Tibial artery (tissue), 4 donors: Measurements from ENCODE around the gene FXYD1.
"Not testable (repeated sequence)": the region's sequence is repeated elsewhere in the genome, so short reads cannot be mapped to it uniquely, and the experiment has no call there.

Source experiments
- DNase-seq, 2 donors: peaks; one replicate each; pipeline ENCODE4 v3.0.0-alpha.2; 2019
- H3K27ac ChIP-seq, 2 donors: fragments of 200-600 bp; sonication (generic) in 1 of 2; 1 replicate in 1 of 2; 2 replicates in 1 of 2; pipeline ENCODE4 v1.5.1; 2018 to 2019; ENCODE audit warnings: mild to moderate bottlenecking in 1 of 2
- H3K27me3 ChIP-seq, 2 donors: fragments of 200-600 bp; sonication (generic) in 1 of 2; one replicate each; pipeline versions ENCODE4 v1.5.1 to v1.6.0; 2016 to 2019
- H3K36me3 ChIP-seq, 3 donors: fragments of 200-600 bp; sonication (generic) in 2 of 3; one replicate each; pipeline ENCODE4 v1.5.1; 2016 to 2019; ENCODE audit warnings: mild to moderate bottlenecking in 2 of 3
- H3K4me1 ChIP-seq, 4 donors: fragments of 200-600 bp; sonication (generic) in 2 of 4; 1 replicate in 3 of 4; 2 replicates in 1 of 4; pipeline ENCODE4 v1.5.1; 2016 to 2019
- H3K4me3 ChIP-seq, 2 donors: fragments of 200-600 bp; sonication (generic) in 1 of 2; 1 replicate in 1 of 2; 2 replicates in 1 of 2; pipeline ENCODE4 v1.5.1; 2018 to 2019; ENCODE audit warnings: mild to moderate bottlenecking in 2 of 2
- H3K9me3 ChIP-seq, 3 donors: fragments of 200-600 bp; sonication (generic) in 1 of 3; one replicate each; pipeline ENCODE4 v1.5.1; 2016 to 2019
- intact Hi-C: fragments of 100-400 bp; cut with DNase I; formaldehyde crosslinking; loops from one replicate; pipeline ENCODE4 v1.15.0; 2023; ENCODE audit warnings: low total_unique reads
- TF ChIP-seq, protein P1 (sequence below), 2 experiments: fragments of 200-600 bp in 1 of 2; fragments of 450-650 bp in 1 of 2; IDR thresholded peaks; one replicate each; pipeline ENCODE4 v1.5.1; 2017 to 2019; ENCODE audit warnings: antibody characterized with exemption in 2 of 2, mild to moderate bottlenecking in 1 of 2, moderate library complexity in 1 of 2

The FXYD1 gene

DNA sequence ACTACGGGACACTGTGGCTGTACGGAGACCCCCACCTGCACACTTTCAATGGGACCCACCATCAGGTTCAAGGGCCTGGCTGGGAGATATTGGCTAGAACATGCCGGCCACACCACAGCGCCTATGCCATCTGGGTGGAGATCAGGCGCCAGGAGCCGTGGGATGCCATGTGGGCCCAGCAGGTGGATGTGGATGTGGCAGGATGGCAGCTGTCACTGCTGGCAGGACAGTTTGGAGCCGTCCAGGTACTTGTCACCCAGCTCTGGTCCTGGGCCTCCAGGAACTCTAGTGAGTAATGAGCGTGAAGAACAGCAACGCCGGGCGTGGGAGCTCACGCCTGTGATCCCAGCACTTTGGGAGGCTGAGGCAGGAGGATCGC lies 38.7 kb upstream of the FXYD1 start:
- Histone ChIP-seq H3K36me3 (no peaks in the 10 kb centered on the region), H3K9me3 (no peaks in the 10 kb centered on the region), H3K4me3 (no peak overlapping the region), H3K27me3 (peaks cover 0 to 3% of the 10 kb centered on the region in 2 donors), H3K27ac (no peak overlapping the region), H3K4me1 (no peaks in the 10 kb centered on the region)
- intact Hi-C loops = no loop called here
- DNase-seq = no peak
- TF ChIP-seq, protein P1, sequence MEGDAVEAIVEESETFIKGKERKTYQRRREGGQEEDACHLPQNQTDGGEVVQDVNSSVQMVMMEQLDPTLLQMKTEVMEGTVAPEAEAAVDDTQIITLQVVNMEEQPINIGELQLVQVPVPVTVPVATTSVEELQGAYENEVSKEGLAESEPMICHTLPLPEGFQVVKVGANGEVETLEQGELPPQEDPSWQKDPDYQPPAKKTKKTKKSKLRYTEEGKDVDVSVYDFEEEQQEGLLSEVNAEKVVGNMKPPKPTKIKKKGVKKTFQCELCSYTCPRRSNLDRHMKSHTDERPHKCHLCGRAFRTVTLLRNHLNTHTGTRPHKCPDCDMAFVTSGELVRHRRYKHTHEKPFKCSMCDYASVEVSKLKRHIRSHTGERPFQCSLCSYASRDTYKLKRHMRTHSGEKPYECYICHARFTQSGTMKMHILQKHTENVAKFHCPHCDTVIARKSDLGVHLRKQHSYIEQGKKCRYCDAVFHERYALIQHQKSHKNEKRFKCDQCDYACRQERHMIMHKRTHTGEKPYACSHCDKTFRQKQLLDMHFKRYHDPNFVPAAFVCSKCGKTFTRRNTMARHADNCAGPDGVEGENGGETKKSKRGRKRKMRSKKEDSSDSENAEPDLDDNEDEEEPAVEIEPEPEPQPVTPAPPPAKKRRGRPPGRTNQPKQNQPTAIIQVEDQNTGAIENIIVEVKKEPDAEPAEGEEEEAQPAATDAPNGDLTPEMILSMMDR (IDR thresholded peaks at IDR 0.05) = no peak

DNA sequence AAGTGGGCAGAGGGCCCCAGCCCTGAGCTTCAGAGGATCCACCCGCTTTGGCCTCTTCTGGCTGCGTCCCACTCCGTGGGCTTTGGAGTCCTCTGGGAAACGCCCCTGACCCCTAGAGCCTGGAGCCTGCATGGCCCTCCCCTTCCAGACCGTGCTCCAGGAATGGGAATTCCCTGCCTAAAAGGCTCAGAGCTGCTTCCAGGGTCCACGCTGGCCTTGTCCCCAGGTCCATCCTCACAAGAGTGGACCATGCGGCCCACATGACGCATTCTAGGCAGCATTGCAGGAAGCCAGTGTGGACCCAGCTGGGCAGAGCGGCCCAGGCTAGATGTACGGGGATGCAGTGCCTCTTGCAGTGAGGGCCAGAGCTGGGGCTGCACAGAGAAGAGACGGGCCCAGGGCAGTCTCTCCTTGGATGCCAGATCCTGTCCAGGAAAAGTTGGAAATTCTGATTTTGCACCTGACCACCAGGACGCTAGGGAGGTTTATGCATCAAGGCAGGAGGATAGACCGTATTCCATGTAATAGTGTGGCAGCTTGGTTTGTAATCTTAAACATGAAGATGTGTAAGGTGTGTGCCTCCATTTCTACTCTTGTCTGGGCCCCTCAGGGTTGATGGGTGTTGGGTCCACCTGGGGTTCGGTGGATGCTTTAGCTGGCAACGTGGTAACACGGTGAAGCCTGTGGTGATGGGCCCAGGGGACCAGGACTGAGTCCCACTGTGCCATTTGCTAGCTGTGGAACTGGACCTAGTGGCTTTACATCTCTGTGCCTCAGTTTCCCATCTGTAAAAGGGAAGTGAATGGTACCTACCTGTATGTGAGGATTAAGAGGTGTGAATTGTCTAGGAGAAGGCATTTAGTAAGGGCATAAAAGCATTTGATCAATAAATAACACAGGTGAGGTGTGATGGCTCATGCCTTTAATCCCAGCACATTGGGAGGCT lies 37.8 kb upstream of the FXYD1 start:
- DNase-seq = no peak
- H3K9me3 ChIP-seq = no peaks in the 10 kb centered on the region
- no peak overlapping the region for H3K4me3 ChIP-seq
- peaks cover 0 to 3% of the 10 kb centered on the region in 2 donors for H3K27me3 ChIP-seq
- H3K27ac ChIP-seq = no peak overlapping the region
- intact Hi-C loops = no loop called here
- H3K36me3 ChIP-seq = no peaks in the 10 kb centered on the region
- TF ChIP-seq, protein P1 (IDR thresholded peaks at IDR 0.05) = no peak
- no peaks in the 10 kb centered on the region for H3K4me1 ChIP-seq

DNA sequence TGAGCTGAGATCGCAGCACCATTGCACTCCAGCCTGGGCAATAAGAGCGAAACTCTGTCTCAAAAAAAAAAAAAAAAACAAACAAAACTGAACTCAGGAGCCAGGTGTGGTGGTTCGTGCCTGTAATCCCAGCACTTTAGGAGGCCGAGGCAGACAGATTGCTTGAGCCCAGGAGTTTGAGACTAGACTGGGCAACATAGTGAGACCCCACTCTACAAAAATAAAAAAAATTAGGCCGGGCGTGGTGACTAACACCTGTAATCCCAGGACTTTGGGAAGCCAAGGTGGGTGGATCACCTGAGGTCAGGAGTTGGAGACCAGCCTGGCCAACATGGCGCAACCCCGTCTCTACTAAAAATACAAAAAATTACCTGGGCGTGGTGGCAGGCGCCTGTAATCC lies 36.7 kb upstream of the FXYD1 start:
- H3K27ac ChIP-seq, intact Hi-C loops, H3K4me3 ChIP-seq, DNase-seq, H3K27me3 ChIP-seq, H3K4me1 ChIP-seq, H3K9me3 ChIP-seq, H3K36me3 ChIP-seq: not testable (repeated sequence)

DNA sequence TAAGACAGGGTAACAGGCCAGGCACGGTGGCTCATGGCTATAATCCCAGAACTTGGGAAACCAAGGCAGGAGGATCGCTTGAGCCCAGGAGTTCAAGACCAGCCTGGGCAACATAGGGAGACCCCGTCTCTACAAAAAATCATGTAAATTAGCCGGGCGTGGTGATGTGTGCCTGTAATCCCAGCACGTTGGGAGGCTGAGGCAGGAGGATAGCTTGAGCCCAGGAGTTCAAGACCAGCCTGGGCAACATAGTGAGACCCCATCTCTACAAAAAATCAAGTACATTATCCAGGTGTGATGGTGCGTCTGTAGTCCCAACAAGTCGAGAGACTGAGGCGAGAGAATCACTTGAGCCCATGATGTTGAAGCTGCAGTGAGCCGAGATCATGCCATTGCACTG lies 35.0 kb upstream of the FXYD1 start:
- H3K27ac ChIP-seq, H3K4me1 ChIP-seq, H3K9me3 ChIP-seq, DNase-seq, H3K27me3 ChIP-seq, H3K4me3 ChIP-seq, intact Hi-C loops, H3K36me3 ChIP-seq: not testable (repeated sequence)

DNA sequence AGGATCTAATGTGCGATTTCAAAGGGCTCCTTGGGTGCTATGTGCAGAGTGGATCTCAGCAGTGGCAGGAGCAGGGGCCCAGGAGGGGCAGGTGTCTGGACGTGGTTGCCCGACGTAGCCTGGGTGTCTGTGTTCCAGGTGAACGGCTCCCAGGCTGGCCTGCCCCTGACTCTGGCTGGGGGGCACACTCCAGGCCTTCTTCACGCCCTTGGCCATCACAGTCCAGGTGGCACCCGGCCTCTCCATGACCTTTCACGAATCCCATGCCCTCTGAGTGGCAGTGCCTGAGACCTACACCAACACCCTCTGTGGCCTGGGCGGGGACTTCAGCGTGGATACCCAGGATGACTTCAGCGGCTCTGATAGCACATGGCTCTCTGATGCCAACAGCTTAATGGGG lies 34.3 kb upstream of the FXYD1 start:
- Histone ChIP-seq H3K4me1 (no peaks in the 10 kb centered on the region), H3K36me3 (no peaks in the 10 kb centered on the region), H3K4me3 (no peak overlapping the region), H3K27ac (no peak overlapping the region), H3K27me3 (peaks cover 0 to 6% of the 10 kb centered on the region in 2 donors), H3K9me3 (no peaks in the 10 kb centered on the region)
- intact Hi-C loops = no loop called here
- TF ChIP-seq, protein P1 (IDR thresholded peaks at IDR 0.05) = no peak
- DNase-seq = no peak

DNA sequence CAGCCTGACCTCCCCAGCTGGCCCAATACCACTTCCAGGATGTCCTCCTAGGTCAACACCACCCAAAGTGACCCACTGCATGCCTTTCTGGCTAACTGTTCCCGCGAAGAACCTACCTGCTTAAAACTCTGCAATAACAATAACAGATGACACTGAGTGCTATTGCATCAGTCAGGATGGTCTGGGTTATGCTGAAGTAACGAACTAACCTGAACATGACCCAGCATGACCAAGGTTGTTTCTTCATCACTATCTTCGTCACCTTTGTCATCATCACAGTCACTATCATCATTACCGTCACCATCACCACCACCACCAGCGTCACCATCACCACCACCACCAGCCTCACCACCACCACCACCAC lies 33.6 kb upstream of the FXYD1 start:
- Histone ChIP-seq H3K4me3 (no peak overlapping the region), H3K4me1 (no peaks in the 10 kb centered on the region), H3K27ac (no peak overlapping the region), H3K9me3 (no peaks in the 10 kb centered on the region), H3K36me3 (no peaks in the 10 kb centered on the region), H3K27me3 (peaks cover 0 to 13% of the 10 kb centered on the region in 2 donors)
- intact Hi-C loops = no loop called here
- no peak for DNase-seq
- TF ChIP-seq, protein P1 (IDR thresholded peaks at IDR 0.05) = no peak
